WTC11 (cell line): ENCODE results near the gene MTREX. TPM values are rescaled to one million over a fixed set of nuclear protein-coding genes. Genes with fewer than 3 reads are reported as not detected.
A peak's percentile ranks its signal among the peaks of the same experiment; 100 is the strongest.

Experiments used
- ATAC-seq: fragments of 200-7000 bp; cut with Tn5 transposase; 2 replicates; pipeline ENCODE4 v1.10.0; 2021; ENCODE audit warnings: mild to moderate bottlenecking, moderate library complexity
- CTCF ChIA-PET: fragments of 300-600 bp; sonication (Branson Sonifier 250); formaldehyde crosslinking; loops from one replicate; lab custom pipeline; 2021; ENCODE audit warnings: antibody characterized with exemption; lab: Charles Lee
- POLR2A ChIA-PET: fragments of 350-600 bp; sonication (Branson Sonifier 250); formaldehyde crosslinking; loops from one replicate; lab custom pipeline; 2021; ENCODE audit warnings: antibody characterized with exemption; lab: Charles Lee
- DNase-seq: peaks from one replicate; pipeline ENCODE4 v3.0.0; 2021; ENCODE audit warnings: low spot score
- H3K27ac Mint-ChIP-seq: 2 replicates; pipeline ENCODE4 v1.8.0; 2021; ENCODE audit warnings: mixed read lengths
- H3K27me3 Mint-ChIP-seq: 2 replicates; pipeline ENCODE4 v1.8.0; 2021; ENCODE audit warnings: low read depth, mild to moderate bottlenecking, moderate library complexity, mixed read lengths
- H3K36me3 Mint-ChIP-seq: 2 replicates; pipeline ENCODE4 v1.8.0; 2021; ENCODE audit warnings: mixed read lengths
- H3K4me1 Mint-ChIP-seq: 2 replicates; pipeline ENCODE4 v1.8.0; 2022; ENCODE audit warnings: mixed read lengths
- H3K4me3 Mint-ChIP-seq: 2 replicates; pipeline ENCODE4 v1.8.0; 2021; ENCODE audit warnings: mild to moderate bottlenecking, moderate library complexity, mixed read lengths
- H3K9me3 Mint-ChIP-seq: 2 replicates; pipeline ENCODE4 v1.8.0; 2021; ENCODE audit warnings: mixed read lengths
- ELF4 ChIP-seq: sonication (generic); formaldehyde crosslinking; IDR thresholded peaks from 2 replicates; pipeline ENCODE4 v1.8.1; 2022; ENCODE audit warnings: low read depth, mild to moderate bottlenecking, moderate library complexity, missing genetic modification reagents
- FOXK1 ChIP-seq: sonication (generic); formaldehyde crosslinking; IDR thresholded peaks from 2 replicates; pipeline ENCODE4 v1.8.0; 2022; ENCODE audit warnings: mild to moderate bottlenecking, moderate library complexity, missing genetic modification reagents
- GRHL2 ChIP-seq: fragments of 250-450 bp; sonication (Bioruptor Pico); IDR thresholded peaks from 2 replicates; pipeline ENCODE4 v1.8.0; 2022; ENCODE audit warnings: mild to moderate bottlenecking, moderate library complexity; ENCODE audit not compliant: insufficient replicate concordance, severe bottlenecking
- IRF2 ChIP-seq: sonication (generic); formaldehyde crosslinking; IDR thresholded peaks from 2 replicates; pipeline ENCODE4 v1.8.0; 2022; ENCODE audit warnings: low read depth, missing genetic modification reagents, borderline replicate concordance
- JUN ChIP-seq: sonication (generic); formaldehyde crosslinking; IDR thresholded peaks from 2 replicates; pipeline ENCODE4 v1.8.0; 2023; ENCODE audit warnings: mild to moderate bottlenecking, missing genetic modification reagents
- MXD4 ChIP-seq: fragments of 250-450 bp; sonication (Bioruptor Pico); IDR thresholded peaks from 2 replicates; pipeline ENCODE4 v1.8.0; 2021; ENCODE audit warnings: mild to moderate bottlenecking, moderate library complexity, borderline replicate concordance
- MYBL2 ChIP-seq: sonication (generic); formaldehyde crosslinking; IDR thresholded peaks from 2 replicates; pipeline ENCODE4 v1.8.1; 2023; ENCODE audit warnings: mild to moderate bottlenecking, moderate library complexity, missing genetic modification reagents
- OVOL2 ChIP-seq: fragments of 250-450 bp; sonication (Bioruptor Pico); IDR thresholded peaks from 2 replicates; pipeline ENCODE4 v1.9.0; 2021; ENCODE audit warnings: mild to moderate bottlenecking, borderline replicate concordance
- PRRX2 ChIP-seq: fragments of 250-450 bp; sonication (Bioruptor Pico); IDR thresholded peaks from 2 replicates; pipeline ENCODE4 v1.8.0; 2021; ENCODE audit warnings: mild to moderate bottlenecking
- SMAD3 ChIP-seq: sonication (generic); formaldehyde crosslinking; IDR thresholded peaks from 2 replicates; pipeline ENCODE4 v1.8.0; 2022; ENCODE audit warnings: missing genetic modification reagents, mild to moderate bottlenecking, borderline replicate concordance
- TP53 ChIP-seq: sonication (generic); formaldehyde crosslinking; IDR thresholded peaks from 2 replicates; pipeline ENCODE4 v1.8.1; 2023; ENCODE audit warnings: mild to moderate bottlenecking, missing genetic modification reagents
- total RNA-seq: library from RNA; stranded (reverse); gene quantifications from 3 replicates; pipeline ENCODE4 v1.2.3, GENCODE V29; 2021
- TF ChIP-seq, protein P1 (sequence below): fragments of 250-450 bp; sonication (Bioruptor Pico); IDR thresholded peaks from 2 replicates; pipeline ENCODE4 v1.9.0; 2021; ENCODE audit warnings: moderate library complexity, mild to moderate bottlenecking, inconsistent platforms, borderline replicate concordance
- TF ChIP-seq, protein P2 (sequence below): sonication (generic); formaldehyde crosslinking; conservative IDR thresholded peaks from 2 replicates; pipeline ENCODE4 v1.8.1; 2023; ENCODE audit warnings: mild to moderate bottlenecking, low read depth, missing genetic modification reagents, moderate library complexity
- TF ChIP-seq, protein P3 (sequence below): fragments of 250-450 bp; sonication (Bioruptor Pico); IDR thresholded peaks from 2 replicates; pipeline ENCODE4 v1.9.0; 2021; ENCODE audit warnings: mild to moderate bottlenecking
- TF ChIP-seq, protein P4 (sequence below): fragments of 250-450 bp; sonication (Bioruptor Pico); IDR thresholded peaks from 2 replicates; pipeline ENCODE4 v1.9.0; 2021; ENCODE audit warnings: mild to moderate bottlenecking, borderline replicate concordance
- TF ChIP-seq, protein P5 (sequence below): sonication (generic); formaldehyde crosslinking; IDR thresholded peaks from 2 replicates; pipeline ENCODE4 v1.8.1; 2023; ENCODE audit warnings: mild to moderate bottlenecking, missing genetic modification reagents
- TF ChIP-seq, protein P6 (sequence below): sonication (generic); formaldehyde crosslinking; IDR thresholded peaks from 2 replicates; pipeline ENCODE4 v1.8.1; 2023; ENCODE audit warnings: mild to moderate bottlenecking, missing genetic modification reagents, moderate library complexity
- TF ChIP-seq, protein P7 (sequence below): sonication (generic); formaldehyde crosslinking; IDR thresholded peaks from 2 replicates; pipeline ENCODE4 v1.8.1; 2023; ENCODE audit warnings: mild to moderate bottlenecking, missing genetic modification reagents

The MTREX gene
- total RNA-seq, 1 experiment from 2014 or later: 110 TPM

DNA sequence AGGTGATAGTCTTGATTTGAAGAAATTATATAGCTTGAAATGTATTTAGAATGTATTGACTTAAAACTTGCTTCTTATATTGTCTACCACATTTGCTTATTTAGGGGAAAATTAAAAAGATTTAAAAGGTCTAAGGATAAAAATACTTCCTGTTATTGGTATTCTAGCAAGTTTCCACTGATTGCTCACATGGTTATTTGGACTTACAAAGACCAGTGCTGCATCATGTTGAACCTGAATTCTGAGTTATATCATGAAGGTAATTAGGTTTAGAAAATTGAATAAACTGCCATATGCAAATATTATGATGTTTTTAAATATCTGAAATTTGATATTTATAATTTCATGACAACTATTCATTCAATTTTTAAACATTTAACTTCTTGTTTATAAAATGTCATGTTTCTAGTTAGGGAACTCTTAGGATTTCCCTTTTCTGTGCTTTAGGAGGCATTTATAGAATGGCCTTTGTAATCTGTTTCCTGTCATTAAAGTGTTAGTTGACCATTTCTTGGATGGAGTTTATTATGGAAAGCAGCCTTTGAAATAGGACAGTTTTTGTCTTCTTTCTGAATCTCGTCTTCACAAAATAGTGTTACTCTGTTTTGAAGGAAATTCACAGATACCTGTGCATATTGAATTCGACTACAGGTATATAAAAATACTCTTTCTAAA is 85.8 kb downstream of the MTREX start:
- no peaks in the 10 kb centered on the region for H3K27me3 Mint-ChIP-seq

DNA sequence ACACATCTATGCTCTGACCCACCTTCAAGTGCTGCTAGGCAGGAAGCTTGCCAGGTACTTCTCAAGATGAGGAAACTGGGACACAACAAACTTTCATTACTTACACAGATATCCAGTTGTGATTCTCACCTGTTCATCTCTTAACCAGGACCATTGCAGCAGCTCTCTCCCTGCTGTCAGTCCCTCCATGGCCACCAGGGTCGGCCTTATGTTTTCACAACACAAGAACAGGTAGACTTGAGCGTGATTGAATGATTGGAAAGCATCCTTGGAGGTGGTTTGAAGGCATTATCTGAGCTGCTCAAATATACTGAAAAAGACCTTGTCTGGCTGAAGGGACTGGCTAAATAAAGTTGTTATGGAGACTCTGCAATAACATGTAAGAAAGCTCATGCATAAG is 94.4 kb downstream of the MTREX start:
- H3K27me3 Mint-ChIP-seq: no peaks in the 10 kb centered on the region
- no peaks in the 10 kb centered on the region for H3K4me1 Mint-ChIP-seq
- no peak overlapping the region for H3K27ac Mint-ChIP-seq
- no peak overlapping the region for H3K4me3 Mint-ChIP-seq
- POLR2A ChIA-PET: no interaction called here
- ATAC-seq (peak; percentile 52; the same call in 1 of the 2 replicates), DNase-seq (peak; percentile 21)
- H3K36me3 Mint-ChIP-seq: peaks cover 44% of the 10 kb centered on the region
- CTCF ChIA-PET: interaction anchor here (0.6 to 1.7 kb wide), 7 partner anchors 9 to 289 kb away, joined by 3 to 9 read pairs (median 5); no protein-coding TSS in a partner anchor
- TF ChIP-seq FOXK1 (CRISPR knock-in tag) (no peak), TP53 (CRISPR knock-in tag) (no peak), JUN (CRISPR knock-in tag) (no peak), GRHL2 (CRISPR knock-in tag) (no peak)
- TF ChIP-seq, protein P1, sequence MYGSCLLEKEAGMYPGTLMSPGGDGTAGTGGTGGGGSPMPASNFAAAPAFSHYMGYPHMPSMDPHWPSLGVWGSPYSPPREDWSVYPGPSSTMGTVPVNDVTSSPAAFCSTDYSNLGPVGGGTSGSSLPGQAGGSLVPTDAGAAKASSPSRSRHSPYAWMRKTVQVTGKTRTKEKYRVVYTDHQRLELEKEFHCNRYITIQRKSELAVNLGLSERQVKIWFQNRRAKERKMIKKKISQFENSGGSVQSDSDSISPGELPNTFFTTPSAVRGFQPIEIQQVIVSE (CRISPR knock-in tag): no peak
- no peaks in the 10 kb centered on the region for H3K9me3 Mint-ChIP-seq

More for the DNA sequence above, 85.8 kb downstream of the MTREX start:
- TF ChIP-seq PRRX2 (CRISPR knock-in tag) (no peak), OVOL2 (CRISPR knock-in tag) (no peak), SMAD3 (CRISPR knock-in tag) (no peak), MXD4 (CRISPR knock-in tag) (no peak)
- TF ChIP-seq, protein P2, sequence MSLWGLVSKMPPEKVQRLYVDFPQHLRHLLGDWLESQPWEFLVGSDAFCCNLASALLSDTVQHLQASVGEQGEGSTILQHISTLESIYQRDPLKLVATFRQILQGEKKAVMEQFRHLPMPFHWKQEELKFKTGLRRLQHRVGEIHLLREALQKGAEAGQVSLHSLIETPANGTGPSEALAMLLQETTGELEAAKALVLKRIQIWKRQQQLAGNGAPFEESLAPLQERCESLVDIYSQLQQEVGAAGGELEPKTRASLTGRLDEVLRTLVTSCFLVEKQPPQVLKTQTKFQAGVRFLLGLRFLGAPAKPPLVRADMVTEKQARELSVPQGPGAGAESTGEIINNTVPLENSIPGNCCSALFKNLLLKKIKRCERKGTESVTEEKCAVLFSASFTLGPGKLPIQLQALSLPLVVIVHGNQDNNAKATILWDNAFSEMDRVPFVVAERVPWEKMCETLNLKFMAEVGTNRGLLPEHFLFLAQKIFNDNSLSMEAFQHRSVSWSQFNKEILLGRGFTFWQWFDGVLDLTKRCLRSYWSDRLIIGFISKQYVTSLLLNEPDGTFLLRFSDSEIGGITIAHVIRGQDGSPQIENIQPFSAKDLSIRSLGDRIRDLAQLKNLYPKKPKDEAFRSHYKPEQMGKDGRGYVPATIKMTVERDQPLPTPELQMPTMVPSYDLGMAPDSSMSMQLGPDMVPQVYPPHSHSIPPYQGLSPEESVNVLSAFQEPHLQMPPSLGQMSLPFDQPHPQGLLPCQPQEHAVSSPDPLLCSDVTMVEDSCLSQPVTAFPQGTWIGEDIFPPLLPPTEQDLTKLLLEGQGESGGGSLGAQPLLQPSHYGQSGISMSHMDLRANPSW (CRISPR knock-in tag): no peak
- Mint-ChIP-seq H3K27ac (no peak overlapping the region), H3K4me3 (no peak overlapping the region), H3K36me3 (peaks cover 55% of the 10 kb centered on the region), H3K9me3 (peaks cover 20% of the 10 kb centered on the region), H3K4me1 (peaks cover 9% of the 10 kb centered on the region)
- no peak for ATAC-seq
- no peak for DNase-seq
- POLR2A ChIA-PET: no interaction called here
- CTCF ChIA-PET: interaction anchor here (1.0 kb wide), 1 partner anchor 8 kb away, joined by 3 read pairs; no protein-coding TSS in a partner anchor

DNA sequence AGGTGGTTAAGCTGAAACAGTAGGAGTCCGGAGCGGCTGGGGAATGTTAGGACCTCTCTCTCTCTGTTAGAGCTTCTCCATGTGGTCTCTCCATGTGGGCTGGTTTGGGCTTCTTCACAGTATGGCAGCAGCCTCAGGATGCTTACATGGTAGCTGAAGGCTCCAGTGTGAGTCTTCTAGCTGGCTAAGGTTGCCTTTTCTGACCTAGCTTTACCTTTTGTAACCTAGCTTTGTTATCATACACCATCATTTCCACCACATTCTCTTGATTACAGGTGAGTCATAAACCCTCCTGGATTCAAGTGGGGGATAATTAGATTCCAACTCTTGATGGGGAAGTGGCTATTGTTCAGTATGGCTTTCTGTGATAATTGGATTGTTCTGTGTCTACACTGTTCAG is 98.5 kb downstream of the MTREX start:
- H3K27ac Mint-ChIP-seq: peak overlapping the region; percentile 32; the same call in 1 of the 2 replicates
- no peak overlapping the region for H3K4me3 Mint-ChIP-seq
- DNase-seq: no peak
- peaks cover 4% of the 10 kb centered on the region; the same call in 1 of the 2 replicates for H3K9me3 Mint-ChIP-seq
- no peaks in the 10 kb centered on the region for H3K27me3 Mint-ChIP-seq
- peak; percentile 26; the same call in 1 of the 2 replicates for ATAC-seq
- peaks cover 41% of the 10 kb centered on the region for H3K36me3 Mint-ChIP-seq
- ChIA-PET CTCF (interaction anchor here (0.8 to 2.9 kb wide), 5 partner anchors 21 to 288 kb away, joined by 3 to 23 read pairs (median 3); partner anchors contain the start of gene CDC20B), POLR2A (interaction anchor here (0.6 kb wide), 1 partner anchor 28 kb away, joined by 4 read pairs; no protein-coding TSS in a partner anchor)
- H3K4me1 Mint-ChIP-seq: no peaks in the 10 kb centered on the region
- TF ChIP-seq MYBL2 (CRISPR knock-in tag) (no peak), IRF2 (CRISPR knock-in tag) (no peak), ELF4 (CRISPR knock-in tag) (no peak)
- TF ChIP-seq, protein P3, sequence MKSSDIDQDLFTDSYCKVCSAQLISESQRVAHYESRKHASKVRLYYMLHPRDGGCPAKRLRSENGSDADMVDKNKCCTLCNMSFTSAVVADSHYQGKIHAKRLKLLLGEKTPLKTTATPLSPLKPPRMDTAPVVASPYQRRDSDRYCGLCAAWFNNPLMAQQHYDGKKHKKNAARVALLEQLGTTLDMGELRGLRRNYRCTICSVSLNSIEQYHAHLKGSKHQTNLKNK (CRISPR knock-in tag): no peak
- TF ChIP-seq, protein P4, sequence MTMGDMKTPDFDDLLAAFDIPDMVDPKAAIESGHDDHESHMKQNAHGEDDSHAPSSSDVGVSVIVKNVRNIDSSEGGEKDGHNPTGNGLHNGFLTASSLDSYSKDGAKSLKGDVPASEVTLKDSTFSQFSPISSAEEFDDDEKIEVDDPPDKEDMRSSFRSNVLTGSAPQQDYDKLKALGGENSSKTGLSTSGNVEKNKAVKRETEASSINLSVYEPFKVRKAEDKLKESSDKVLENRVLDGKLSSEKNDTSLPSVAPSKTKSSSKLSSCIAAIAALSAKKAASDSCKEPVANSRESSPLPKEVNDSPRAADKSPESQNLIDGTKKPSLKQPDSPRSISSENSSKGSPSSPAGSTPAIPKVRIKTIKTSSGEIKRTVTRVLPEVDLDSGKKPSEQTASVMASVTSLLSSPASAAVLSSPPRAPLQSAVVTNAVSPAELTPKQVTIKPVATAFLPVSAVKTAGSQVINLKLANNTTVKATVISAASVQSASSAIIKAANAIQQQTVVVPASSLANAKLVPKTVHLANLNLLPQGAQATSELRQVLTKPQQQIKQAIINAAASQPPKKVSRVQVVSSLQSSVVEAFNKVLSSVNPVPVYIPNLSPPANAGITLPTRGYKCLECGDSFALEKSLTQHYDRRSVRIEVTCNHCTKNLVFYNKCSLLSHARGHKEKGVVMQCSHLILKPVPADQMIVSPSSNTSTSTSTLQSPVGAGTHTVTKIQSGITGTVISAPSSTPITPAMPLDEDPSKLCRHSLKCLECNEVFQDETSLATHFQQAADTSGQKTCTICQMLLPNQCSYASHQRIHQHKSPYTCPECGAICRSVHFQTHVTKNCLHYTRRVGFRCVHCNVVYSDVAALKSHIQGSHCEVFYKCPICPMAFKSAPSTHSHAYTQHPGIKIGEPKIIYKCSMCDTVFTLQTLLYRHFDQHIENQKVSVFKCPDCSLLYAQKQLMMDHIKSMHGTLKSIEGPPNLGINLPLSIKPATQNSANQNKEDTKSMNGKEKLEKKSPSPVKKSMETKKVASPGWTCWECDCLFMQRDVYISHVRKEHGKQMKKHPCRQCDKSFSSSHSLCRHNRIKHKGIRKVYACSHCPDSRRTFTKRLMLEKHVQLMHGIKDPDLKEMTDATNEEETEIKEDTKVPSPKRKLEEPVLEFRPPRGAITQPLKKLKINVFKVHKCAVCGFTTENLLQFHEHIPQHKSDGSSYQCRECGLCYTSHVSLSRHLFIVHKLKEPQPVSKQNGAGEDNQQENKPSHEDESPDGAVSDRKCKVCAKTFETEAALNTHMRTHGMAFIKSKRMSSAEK: no peak
- TF ChIP-seq, protein P5, sequence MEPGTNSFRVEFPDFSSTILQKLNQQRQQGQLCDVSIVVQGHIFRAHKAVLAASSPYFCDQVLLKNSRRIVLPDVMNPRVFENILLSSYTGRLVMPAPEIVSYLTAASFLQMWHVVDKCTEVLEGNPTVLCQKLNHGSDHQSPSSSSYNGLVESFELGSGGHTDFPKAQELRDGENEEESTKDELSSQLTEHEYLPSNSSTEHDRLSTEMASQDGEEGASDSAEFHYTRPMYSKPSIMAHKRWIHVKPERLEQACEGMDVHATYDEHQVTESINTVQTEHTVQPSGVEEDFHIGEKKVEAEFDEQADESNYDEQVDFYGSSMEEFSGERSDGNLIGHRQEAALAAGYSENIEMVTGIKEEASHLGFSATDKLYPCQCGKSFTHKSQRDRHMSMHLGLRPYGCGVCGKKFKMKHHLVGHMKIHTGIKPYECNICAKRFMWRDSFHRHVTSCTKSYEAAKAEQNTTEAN (CRISPR knock-in tag): no peak
- TF ChIP-seq, protein P6, sequence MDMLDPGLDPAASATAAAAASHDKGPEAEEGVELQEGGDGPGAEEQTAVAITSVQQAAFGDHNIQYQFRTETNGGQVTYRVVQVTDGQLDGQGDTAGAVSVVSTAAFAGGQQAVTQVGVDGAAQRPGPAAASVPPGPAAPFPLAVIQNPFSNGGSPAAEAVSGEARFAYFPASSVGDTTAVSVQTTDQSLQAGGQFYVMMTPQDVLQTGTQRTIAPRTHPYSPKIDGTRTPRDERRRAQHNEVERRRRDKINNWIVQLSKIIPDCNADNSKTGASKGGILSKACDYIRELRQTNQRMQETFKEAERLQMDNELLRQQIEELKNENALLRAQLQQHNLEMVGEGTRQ: no peak
- TF ChIP-seq, protein P7, sequence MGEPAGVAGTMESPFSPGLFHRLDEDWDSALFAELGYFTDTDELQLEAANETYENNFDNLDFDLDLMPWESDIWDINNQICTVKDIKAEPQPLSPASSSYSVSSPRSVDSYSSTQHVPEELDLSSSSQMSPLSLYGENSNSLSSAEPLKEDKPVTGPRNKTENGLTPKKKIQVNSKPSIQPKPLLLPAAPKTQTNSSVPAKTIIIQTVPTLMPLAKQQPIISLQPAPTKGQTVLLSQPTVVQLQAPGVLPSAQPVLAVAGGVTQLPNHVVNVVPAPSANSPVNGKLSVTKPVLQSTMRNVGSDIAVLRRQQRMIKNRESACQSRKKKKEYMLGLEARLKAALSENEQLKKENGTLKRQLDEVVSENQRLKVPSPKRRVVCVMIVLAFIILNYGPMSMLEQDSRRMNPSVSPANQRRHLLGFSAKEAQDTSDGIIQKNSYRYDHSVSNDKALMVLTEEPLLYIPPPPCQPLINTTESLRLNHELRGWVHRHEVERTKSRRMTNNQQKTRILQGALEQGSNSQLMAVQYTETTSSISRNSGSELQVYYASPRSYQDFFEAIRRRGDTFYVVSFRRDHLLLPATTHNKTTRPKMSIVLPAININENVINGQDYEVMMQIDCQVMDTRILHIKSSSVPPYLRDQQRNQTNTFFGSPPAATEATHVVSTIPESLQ: no peak
